B cell (primary cell): ENCODE results near the gene TYROBP.

Source experiments
- CTCF ChIP-seq: fragments of 200-600 bp; IDR thresholded peaks from one replicate; pipeline ENCODE4 v1.8.0; 2022; ENCODE audit warnings: antibody characterized with exemption, mild to moderate bottlenecking
- EZH2 ChIP-seq: IDR thresholded peaks from 2 replicates; pipeline ENCODE4 v1.6.1; 2012; ENCODE audit warnings: borderline replicate concordance, low read depth, mild to moderate bottlenecking, moderate library complexity, low read length; ENCODE audit not compliant: insufficient read depth, poor library complexity, severe bottlenecking

- TF ChIP-seq CTCF: no peak
- TF ChIP-seq EZH2: no peak
Observed at GRCh38 chr19:35942235-35942634, 34.1 kb upstream of the TYROBP start.
